Posterior vena cava (tissue), 2 donors: ENCODE results near the gene ARSB. TPM values are rescaled to one million over a fixed set of nuclear protein-coding genes. Genes with fewer than 3 reads are reported as not detected.
"Not testable (repeated sequence)": the region's sequence is repeated elsewhere in the genome, so short reads cannot be mapped to it uniquely, and the experiment has no call there.

ENCODE experiments used
- DNase-seq: peaks from one replicate; pipeline ENCODE4 v3.0.0-alpha.2; 2020; ENCODE audit warnings: low spot score
- intact Hi-C, 2 donors: fragments of 100-400 bp; cut with DNase I; formaldehyde crosslinking; loops; one replicate each; pipeline versions ENCODE4 v1.14.1 to v1.14.2; 2022 to 2023
- total RNA-seq, 2 donors: library from RNA; stranded (reverse); fragmentation: NEBNext Ultra II Directional; extraction: Animal tissue kit (Norgen Biotek cat#: 25700); gene quantifications; one replicate each; pipeline ENCODE4 v1.2.1, GENCODE V29; 2021
- donor health status: DM: yes; HTN: yes; CAD: no.
- donor health status: DM: yes; HTN: yes; CAD: no.

The ARSB gene
- total RNA-seq, 2 donors from 2014 or later: 20.9 to 21.6 TPM

GRCh38 chr5:78771260-78772205 lies 213.6 kb downstream of the ARSB start:
- no peak for DNase-seq
- intact Hi-C loops: loop anchor here in 1 of 2 donors (2.0 kb wide), 1 partner anchor 39 kb away; no protein-coding TSS in a partner anchor

DNA sequence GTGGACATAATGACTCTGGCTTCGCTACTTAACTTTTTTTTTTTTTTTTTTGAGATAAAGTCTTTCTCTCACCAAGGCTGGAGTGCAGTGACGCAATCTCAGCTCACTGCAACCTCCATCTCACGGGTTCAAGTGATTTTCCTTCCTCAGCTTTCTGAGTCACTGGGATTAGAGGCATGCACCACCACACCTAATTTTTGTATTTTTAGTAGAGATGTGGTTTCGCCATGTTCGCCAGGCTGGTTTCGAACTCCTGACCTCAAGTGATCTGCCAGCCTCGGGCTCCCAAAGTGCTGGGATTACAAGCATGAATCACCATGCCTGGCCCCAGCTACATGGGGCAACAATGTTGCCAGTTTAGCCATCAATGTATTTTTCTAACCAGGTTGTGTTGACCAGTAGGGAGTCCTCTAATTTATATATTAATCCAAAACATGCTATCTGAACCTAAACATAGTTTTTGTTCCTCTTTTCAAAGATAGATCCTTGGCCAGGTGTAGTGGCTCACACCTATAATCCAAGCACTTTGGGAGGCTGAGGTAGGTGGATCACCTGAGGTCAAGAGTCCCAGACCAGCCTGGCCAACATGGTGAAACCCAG lies 216.2 kb downstream of the ARSB start:
- DNase-seq: no peak

GRCh38 chr5:78766412-78766762 lies 218.7 kb downstream of the ARSB start:
- intact Hi-C loops: no loop called here

More for the DNA sequence above, 216.2 kb downstream of the ARSB start:
- intact Hi-C loops: no loop called here

GRCh38 chr5:78765756-78766411 lies 219.2 kb downstream of the ARSB start:
- no peak for DNase-seq
- intact Hi-C loops: loop anchor here in 1 of 2 donors (2.0 kb wide), 1 partner anchor 39 kb away; no protein-coding TSS in a partner anchor

More at GRCh38 chr5:78766412-78766762, 218.7 kb downstream of the ARSB start:
- no peak for DNase-seq

GRCh38 chr5:78765116-78765515 lies 220.0 kb downstream of the ARSB start:
- no peak for DNase-seq
- intact Hi-C loops: loop anchor here in 1 of 2 donors (2.0 kb wide), 1 partner anchor 40 kb away; no protein-coding TSS in a partner anchor

DNA sequence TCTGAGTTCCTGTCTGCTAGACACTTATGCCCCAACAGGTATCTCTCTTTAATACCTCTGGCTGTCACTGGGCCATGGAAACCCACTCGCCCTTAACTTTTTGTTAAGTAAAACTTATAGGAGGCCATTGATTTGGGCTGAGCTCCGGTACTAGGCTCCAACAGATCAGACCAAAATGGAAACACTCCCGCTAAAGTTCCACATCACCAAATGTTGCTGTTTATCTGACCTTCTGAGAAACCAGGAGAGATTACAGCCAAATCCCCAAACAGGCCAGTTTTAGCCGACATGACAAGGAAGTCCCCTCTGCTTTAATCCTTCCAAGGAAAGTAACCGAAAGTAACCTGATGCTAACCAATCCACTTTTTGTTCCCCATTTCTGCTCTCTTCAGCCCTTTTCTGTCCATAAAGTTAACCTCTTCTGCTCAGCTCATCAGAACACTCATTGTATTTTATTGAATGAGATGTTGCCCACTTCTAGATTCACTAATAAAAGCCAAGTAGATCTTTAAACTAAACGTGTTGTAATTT lies 221.4 kb downstream of the ARSB start:
- DNase-seq: no peak
- intact Hi-C loops: loop anchor here in 1 of 2 donors (2.0 kb wide), 1 partner anchor 41 kb away; no protein-coding TSS in a partner anchor

GRCh38 chr5:78762743-78763142 lies 222.4 kb downstream of the ARSB start:
- intact Hi-C loops, DNase-seq: not testable (repeated sequence)

GRCh38 chr5:78761840-78762239 lies 223.3 kb downstream of the ARSB start:
- intact Hi-C loops: no loop called here

DNA sequence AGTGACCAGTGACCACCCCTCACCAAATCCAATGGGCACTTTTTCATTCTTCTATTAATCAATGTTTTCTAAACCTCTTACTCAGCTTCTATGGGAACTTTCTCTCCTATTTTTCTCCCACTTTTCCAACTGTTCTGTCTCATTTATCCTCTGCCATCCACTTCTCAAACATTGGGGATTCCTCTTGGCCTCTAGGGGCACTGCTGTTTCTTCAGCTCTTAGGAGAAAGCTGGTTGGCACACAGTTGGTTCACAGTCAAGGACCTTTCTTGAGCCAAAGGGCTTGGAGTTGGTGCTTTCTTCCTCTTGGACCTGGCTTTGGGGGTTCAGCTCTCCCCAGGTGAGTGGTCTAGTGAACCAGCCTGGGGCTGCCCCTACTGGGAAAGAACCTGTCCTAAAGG lies 224.3 kb downstream of the ARSB start:
- no peak for DNase-seq
- intact Hi-C loops: no loop called here

More at GRCh38 chr5:78761840-78762239, 223.3 kb downstream of the ARSB start:
- no peak for DNase-seq

DNA sequence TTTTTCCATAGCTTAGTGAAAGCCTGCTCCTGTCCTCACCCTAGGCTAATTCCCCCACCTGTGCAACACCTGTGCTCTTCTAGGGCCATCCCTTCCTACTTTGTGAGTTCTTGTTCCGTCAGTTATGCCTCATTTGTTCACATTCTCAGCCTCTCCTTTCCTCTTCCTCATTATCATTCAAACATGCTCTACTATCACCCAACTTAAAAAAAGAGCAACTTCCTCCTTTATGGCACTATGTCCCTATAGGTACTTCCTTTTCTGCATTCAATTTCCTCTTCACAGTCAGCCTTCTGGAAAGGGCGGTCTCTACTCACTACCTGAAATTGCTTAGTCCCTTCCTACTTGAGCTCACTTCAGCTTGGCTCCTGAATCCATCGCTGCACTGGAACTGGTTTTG lies 224.7 kb downstream of the ARSB start:
- no peak for DNase-seq
- intact Hi-C loops: no loop called here

GRCh38 chr5:78758169-78758839 lies 226.8 kb downstream of the ARSB start:
- intact Hi-C loops: no loop called here
- no peak for DNase-seq

DNA sequence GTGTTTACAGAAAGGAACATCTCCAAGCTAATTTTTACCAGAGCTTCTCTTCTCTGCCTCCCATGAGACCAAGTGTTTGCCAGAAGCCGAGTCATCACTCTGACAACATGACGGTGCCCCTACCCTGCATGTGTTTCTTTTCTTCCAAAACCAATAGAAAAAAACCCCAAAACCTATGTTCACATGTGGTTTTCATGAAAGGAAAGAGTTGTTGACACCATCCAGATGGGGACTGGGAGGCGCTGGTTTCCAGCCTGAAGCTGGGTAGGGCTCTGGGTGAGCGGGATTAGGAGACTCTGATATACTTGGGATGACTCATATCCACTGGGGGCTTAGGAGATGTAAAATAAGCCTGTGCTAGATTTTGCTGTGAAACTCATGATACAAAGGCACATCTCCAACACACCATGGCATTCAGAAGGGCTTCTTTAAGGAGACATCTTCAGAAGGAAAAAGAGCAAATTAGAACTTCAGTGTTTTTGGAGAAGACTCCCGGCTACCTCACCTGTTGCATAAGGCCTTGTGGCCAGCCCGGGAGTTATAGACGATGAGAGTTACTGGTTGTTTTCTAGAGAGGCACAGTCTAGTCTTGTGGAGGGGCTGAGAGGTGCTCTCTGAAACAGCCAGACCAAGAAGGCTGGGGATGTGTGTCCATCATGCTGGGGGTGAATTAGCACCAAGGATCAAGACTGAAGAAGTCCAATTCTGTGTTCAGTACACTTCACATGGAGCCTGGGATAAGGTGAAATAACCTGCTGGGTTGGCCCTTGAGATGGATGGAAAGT lies 227.6 kb downstream of the ARSB start:
- intact Hi-C loops: no loop called here
- DNase-seq: no peak

DNA sequence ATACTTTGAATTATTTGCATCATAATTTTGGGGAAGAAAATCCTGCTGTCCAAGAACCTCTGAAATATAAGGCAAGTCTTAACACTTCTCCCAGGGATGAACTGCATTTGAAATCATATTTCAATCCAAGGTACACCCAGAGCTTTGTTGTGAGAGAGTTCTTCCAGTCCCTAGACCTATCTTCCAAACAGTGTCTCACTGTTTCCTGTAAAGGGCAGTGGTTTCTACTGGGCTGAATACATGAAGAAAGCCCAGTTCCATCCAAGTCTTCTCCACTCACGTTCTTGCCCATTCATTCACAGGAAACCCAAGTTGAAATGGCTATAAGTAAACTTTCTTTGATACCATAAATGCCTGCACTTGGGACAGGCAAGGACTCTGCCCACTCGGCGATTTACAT lies 228.3 kb downstream of the ARSB start:
- intact Hi-C loops: no loop called here
- DNase-seq: no peak

- intact Hi-C loops: no loop called here
- no peak for DNase-seq
These were observed 229.2 kb downstream of the ARSB start for GRCh38 chr5:78755822-78756429.

- DNase-seq: no peak
- intact Hi-C loops: no loop called here
These were observed 230.5 kb downstream of the ARSB start for GRCh38 chr5:78754655-78755054.

- intact Hi-C loops: no loop called here
These were observed 232.0 kb downstream of the ARSB start for GRCh38 chr5:78753093-78753531.

GRCh38 chr5:78751872-78752271 lies 233.2 kb downstream of the ARSB start:
- intact Hi-C loops: no loop called here
- no peak for DNase-seq

More at GRCh38 chr5:78753093-78753531, 232.0 kb downstream of the ARSB start:
- DNase-seq: no peak

DNA sequence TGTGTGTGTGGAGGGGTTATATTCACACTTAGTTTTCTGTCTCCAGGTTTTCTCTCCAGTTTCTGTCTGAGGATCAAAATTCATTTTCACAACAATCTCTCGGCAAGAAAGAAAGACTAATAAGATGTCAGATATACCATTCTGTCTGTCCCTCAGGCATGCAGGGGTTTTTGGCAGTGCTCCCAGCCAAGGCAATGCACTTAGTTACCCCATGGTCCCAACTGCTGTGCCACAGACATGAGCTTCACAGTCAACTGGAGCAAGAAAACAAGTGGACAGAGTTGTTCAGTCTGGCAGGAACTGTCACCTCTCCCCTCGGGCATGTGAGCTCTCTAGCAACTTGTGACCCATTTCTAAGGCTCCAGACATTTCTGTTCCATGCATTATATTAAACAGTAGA lies 234.8 kb downstream of the ARSB start:
- intact Hi-C loops: no loop called here
- DNase-seq: no peak
